ENCODE data around the gene SEMA5A. TPM values are rescaled to one million over a fixed set of nuclear protein-coding genes. Genes with fewer than 3 reads are reported as not detected.

The SEMA5A gene
- total and polyA plus RNA-seq, 2 of the 8 experiments (the other 6 are each of a cell fraction or from before 2014, with no cell fraction given), result 5.3 to 8.9 TPM

GRCh38 chr5:9415091-9415490, 130.8 kb downstream of the SEMA5A start:
- H4K8ac ChIP-seq (ENCODE audit: extremely low read depth, insufficient read depth, low read length), result no peak overlapping the region
- H3K23me2 ChIP-seq (ENCODE audit: low read depth, low read length), result no peaks in the 10 kb centered on the region
- no peak overlapping the region for H3K4me2 ChIP-seq (ENCODE audit: insufficient read depth in 1 of 2, low read depth in 2 of 2, low read length in 2 of 2)
- H2BK20ac ChIP-seq (ENCODE audit: low read length), result no peak overlapping the region
- no peak overlapping the region for H3K18ac ChIP-seq (ENCODE audit: extremely low read depth, low read length)
- no peaks in the 10 kb centered on the region; a peak in 1 of 7 replicates for H3K27me3 ChIP-seq (replicated peaks in 1 of 4; ENCODE audit: control insufficient read depth in 3 of 4, extremely low read depth in 1 of 4, insufficient read depth in 3 of 4, low read length in 3 of 4)
- ChIA-PET CTCF (ENCODE audit: partially characterized antibody) (interaction anchor here (0.6 to 1.6 kb wide), 5 partner anchors 12 to 259 kb away, joined by 3 read pairs; no protein-coding TSS in a partner anchor), POLR2A (ENCODE audit: partially characterized antibody) (interaction anchor here (0.9 kb wide), 1 partner anchor 49 kb away, joined by 3 read pairs; no protein-coding TSS in a partner anchor)
- H3K36me3 ChIP-seq (ENCODE audit: control insufficient read depth in 2 of 4, insufficient read depth in 4 of 4, low read length in 3 of 4), result no peaks in the 10 kb centered on the region
- peaks cover 0 to 2% of the 10 kb centered on the region in 2 experiments for H4K20me1 ChIP-seq (replicated peaks in 1 of 2; ENCODE audit: control insufficient read depth in 1 of 2, insufficient read depth in 2 of 2, low read length in 2 of 2)
- H3K4me3 ChIP-seq (ENCODE audit: extremely low read depth in 1 of 4, insufficient read depth in 2 of 4, low read depth in 3 of 4, low read length in 4 of 4), result no peak overlapping the region
- no peaks in the 10 kb centered on the region for H3K79me1 ChIP-seq (ENCODE audit: low read depth, low read length)
- WGBS, 2 experiments (ENCODE audit: extremely low coverage in 1 of 2, insufficient coverage in 1 of 2, insufficient read length in 1 of 2, insufficient replicate concordance in 2 of 2, low coverage in 1 of 2, low lambda C conversion rate in 2 of 2, missing lambda C conversion rate in 1 of 2), result 75% methylated on average over 3 of the region's 3 CpGs; no CpG with 5 or more reads in 1 of the 2 experiments
- H2BK120ac ChIP-seq (replicated peaks; ENCODE audit: low read depth, low read length), result no peak overlapping the region
- H3K79me2 ChIP-seq (ENCODE audit: control insufficient read depth in 1 of 2, insufficient read depth in 2 of 2, low read length in 2 of 2), result no peaks in the 10 kb centered on the region
- no peak overlapping the region for H2BK5ac ChIP-seq (ENCODE audit: low read depth, low read length)
- no peak overlapping the region for H4K91ac ChIP-seq (replicated peaks; ENCODE audit: insufficient read length, low read length)
- H3K23ac ChIP-seq (ENCODE audit: insufficient read length), result no peak overlapping the region
- no peak overlapping the region for H3K56ac ChIP-seq (replicated peaks; ENCODE audit: insufficient read length, low read depth, low read length)
- H2AK5ac ChIP-seq (ENCODE audit: low read depth, low read length), result no peak overlapping the region
- H3K27ac ChIP-seq (ENCODE audit: low read depth, low read length), result no peak overlapping the region
- no peak overlapping the region for H2BK15ac ChIP-seq (ENCODE audit: low read length)
- H3K14ac ChIP-seq (ENCODE audit: insufficient read length), result no peak overlapping the region
- no peaks in the 10 kb centered on the region for H3K4me1 ChIP-seq (replicated peaks in 1 of 4; ENCODE audit: control insufficient read depth in 3 of 4, insufficient read depth in 4 of 4, low read length in 3 of 4)
- no peak overlapping the region for H2BK12ac ChIP-seq (ENCODE audit: low read depth, low read length)
- no peak for FAIRE-seq
- H4K5ac ChIP-seq (ENCODE audit: insufficient read length, low read depth, low read length), result no peak overlapping the region
- no peak overlapping the region for H3K9ac ChIP-seq (replicated peaks in 1 of 4; ENCODE audit: extremely low read depth in 1 of 4, low read depth in 3 of 4, low read length in 3 of 4)
- H3K4ac ChIP-seq (replicated peaks; ENCODE audit: insufficient read length, low read depth, low read length), result no peak overlapping the region
- no peak overlapping the region for H2AFZ ChIP-seq (ENCODE audit: low read length)
- DNase-seq (ENCODE audit: low read depth in 1 of 2, low spot score in 2 of 2), result no peak
- H3K9me3 ChIP-seq (ENCODE audit: insufficient read depth in 2 of 2, low read depth in 1 of 2, low read length in 1 of 2), result no peaks in the 10 kb centered on the region; a peak in 1 of 4 replicates
- TF ChIP-seq CBX5 (IDR thresholded peaks at IDR 0.05; ENCODE audit: low read depth, low read length) (no peak), CEBPB (IDR thresholded peaks at IDR 0.05; ENCODE audit: low read depth, low read length) (no peak), MAX (IDR thresholded peaks at IDR 0.05) (no peak), KDM1A (IDR thresholded peaks at IDR 0.05; ENCODE audit: borderline replicate concordance, low read length) (no peak), JUN (IDR thresholded peaks at IDR 0.05; ENCODE audit: low read depth, low read length) (no peak), NANOG (IDR thresholded peaks at IDR 0.05; ENCODE audit: insufficient read depth, low read depth, low read length, poor library complexity, severe bottlenecking) (no peak), NRF1 (IDR thresholded peaks at IDR 0.05; ENCODE audit: low read depth, low read length) (no peak), SAP30 (IDR thresholded peaks at IDR 0.05; ENCODE audit: insufficient read depth, insufficient replicate concordance, low read length) (no peak), EZH2 (IDR thresholded peaks at IDR 0.05; ENCODE audit: low read depth, low read length, severe bottlenecking) (no peak), BACH1 (IDR thresholded peaks at IDR 0.05; ENCODE audit: low read length) (no peak), TAF7 (optimal IDR thresholded peaks at IDR 0.05; ENCODE audit: borderline replicate concordance, low read depth, low read length) (no peak)
- TF ChIP-seq, protein P1, sequence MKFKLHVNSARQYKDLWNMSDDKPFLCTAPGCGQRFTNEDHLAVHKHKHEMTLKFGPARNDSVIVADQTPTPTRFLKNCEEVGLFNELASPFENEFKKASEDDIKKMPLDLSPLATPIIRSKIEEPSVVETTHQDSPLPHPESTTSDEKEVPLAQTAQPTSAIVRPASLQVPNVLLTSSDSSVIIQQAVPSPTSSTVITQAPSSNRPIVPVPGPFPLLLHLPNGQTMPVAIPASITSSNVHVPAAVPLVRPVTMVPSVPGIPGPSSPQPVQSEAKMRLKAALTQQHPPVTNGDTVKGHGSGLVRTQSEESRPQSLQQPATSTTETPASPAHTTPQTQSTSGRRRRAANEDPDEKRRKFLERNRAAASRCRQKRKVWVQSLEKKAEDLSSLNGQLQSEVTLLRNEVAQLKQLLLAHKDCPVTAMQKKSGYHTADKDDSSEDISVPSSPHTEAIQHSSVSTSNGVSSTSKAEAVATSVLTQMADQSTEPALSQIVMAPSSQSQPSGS (IDR thresholded peaks at IDR 0.05; ENCODE audit: low read length), result no peak

All from H1 (cell line).